Left ventricle myocardium inferior (tissue), 1 donor: Measurements from ENCODE around the gene RPL31. TPM values are rescaled to one million over a fixed set of nuclear protein-coding genes. Genes with fewer than 3 reads are reported as not detected.

Experiments used
- DNase-seq: peaks from one replicate; pipeline ENCODE4 v3.0.0-alpha.2; 2020
- H3K27ac ChIP-seq: fragments of 200-600 bp; replicated peaks from 2 replicates; pipeline ENCODE4 v1.8.0; 2021
- H3K27me3 ChIP-seq: fragments of 200-600 bp; 2 replicates; pipeline ENCODE4 v1.8.0; 2021; ENCODE audit warnings: low read depth
- H3K36me3 ChIP-seq: fragments of 200-600 bp; 2 replicates; pipeline ENCODE4 v1.8.0; 2021
- H3K4me1 ChIP-seq: fragments of 200-600 bp; 2 replicates; pipeline ENCODE4 v1.8.0; 2021
- H3K4me3 ChIP-seq: fragments of 200-600 bp; 2 replicates; pipeline ENCODE4 v1.8.0; 2021; ENCODE audit warnings: mild to moderate bottlenecking, moderate library complexity
- H3K9me3 ChIP-seq: fragments of 200-600 bp; replicated peaks from 2 replicates; pipeline ENCODE4 v1.8.0; 2021
- intact Hi-C: fragments of 100-400 bp; cut with micrococcal nuclease; formaldehyde crosslinking; loops from one replicate; pipeline ENCODE4 v1.11.0; 2022
- total RNA-seq: library from RNA; stranded (reverse); fragmentation: NEBNext Ultra II Directional; extraction: Animal tissue kit (Norgen Biotek cat#: 25700); gene quantifications from one replicate; pipeline ENCODE4 v1.2.1, GENCODE V29; 2021
- TF ChIP-seq, protein P1 (sequence below): fragments of 200-600 bp; IDR thresholded peaks from 2 replicates; pipeline ENCODE4 v1.8.0; 2021; ENCODE audit warnings: antibody characterized with exemption, mild to moderate bottlenecking, borderline replicate concordance
- donor health status: DM: no; HTN: yes; CAD: no; lungs with severe emphysema.

RPL31 gene
- total RNA-seq, 1 donor from 2014 or later = 803 TPM

DNA sequence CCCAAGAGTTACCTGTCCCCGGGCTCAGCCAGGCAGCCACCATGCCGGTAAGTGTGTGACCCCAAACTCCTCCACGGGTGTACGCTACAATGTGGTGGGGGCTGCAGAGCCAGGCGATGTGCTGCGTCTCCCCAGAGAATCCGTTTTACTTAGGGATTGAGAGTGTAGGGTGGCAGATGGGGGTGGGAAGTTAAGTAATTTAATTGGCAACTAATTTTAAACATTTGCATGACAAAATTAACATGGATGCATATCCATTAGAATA is 26.6 kb upstream of the RPL31 start:
- TF ChIP-seq, protein P1, sequence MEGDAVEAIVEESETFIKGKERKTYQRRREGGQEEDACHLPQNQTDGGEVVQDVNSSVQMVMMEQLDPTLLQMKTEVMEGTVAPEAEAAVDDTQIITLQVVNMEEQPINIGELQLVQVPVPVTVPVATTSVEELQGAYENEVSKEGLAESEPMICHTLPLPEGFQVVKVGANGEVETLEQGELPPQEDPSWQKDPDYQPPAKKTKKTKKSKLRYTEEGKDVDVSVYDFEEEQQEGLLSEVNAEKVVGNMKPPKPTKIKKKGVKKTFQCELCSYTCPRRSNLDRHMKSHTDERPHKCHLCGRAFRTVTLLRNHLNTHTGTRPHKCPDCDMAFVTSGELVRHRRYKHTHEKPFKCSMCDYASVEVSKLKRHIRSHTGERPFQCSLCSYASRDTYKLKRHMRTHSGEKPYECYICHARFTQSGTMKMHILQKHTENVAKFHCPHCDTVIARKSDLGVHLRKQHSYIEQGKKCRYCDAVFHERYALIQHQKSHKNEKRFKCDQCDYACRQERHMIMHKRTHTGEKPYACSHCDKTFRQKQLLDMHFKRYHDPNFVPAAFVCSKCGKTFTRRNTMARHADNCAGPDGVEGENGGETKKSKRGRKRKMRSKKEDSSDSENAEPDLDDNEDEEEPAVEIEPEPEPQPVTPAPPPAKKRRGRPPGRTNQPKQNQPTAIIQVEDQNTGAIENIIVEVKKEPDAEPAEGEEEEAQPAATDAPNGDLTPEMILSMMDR = no peak
- no peaks in the 10 kb centered on the region for H3K9me3 ChIP-seq
- no peak for DNase-seq
- H3K4me3 ChIP-seq = no peak overlapping the region
- no peak overlapping the region for H3K27ac ChIP-seq
- intact Hi-C loops = no loop called here
- no peaks in the 10 kb centered on the region for H3K4me1 ChIP-seq
- peaks cover 87% of the 10 kb centered on the region for H3K36me3 ChIP-seq
- no peaks in the 10 kb centered on the region for H3K27me3 ChIP-seq

DNA sequence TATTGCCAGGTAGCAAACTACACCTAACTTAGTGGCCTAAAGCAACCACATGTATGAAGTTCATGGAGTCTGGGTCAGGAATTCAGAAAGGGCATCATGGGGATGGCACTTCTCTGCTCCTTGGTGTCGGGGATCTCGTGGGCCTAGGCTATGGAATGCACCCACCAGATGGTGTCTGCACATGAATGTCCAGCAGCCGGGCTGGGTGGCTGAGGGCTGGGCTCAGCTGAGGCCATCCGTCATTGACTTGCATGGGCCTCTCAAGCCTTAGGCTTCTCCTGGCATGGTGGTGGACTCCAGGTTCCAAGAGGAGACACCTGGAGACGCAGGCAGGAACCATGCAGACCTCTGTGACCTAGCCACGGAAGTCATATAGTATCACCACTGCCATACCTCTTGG is 26.0 kb upstream of the RPL31 start:
- no peaks in the 10 kb centered on the region for H3K4me1 ChIP-seq
- H3K4me3 ChIP-seq = no peak overlapping the region
- H3K36me3 ChIP-seq = peaks cover 81% of the 10 kb centered on the region
- H3K27me3 ChIP-seq = no peaks in the 10 kb centered on the region
- no peaks in the 10 kb centered on the region for H3K9me3 ChIP-seq
- no peak for DNase-seq
- H3K27ac ChIP-seq = no peak overlapping the region
- intact Hi-C loops = no loop called here
- TF ChIP-seq, protein P1 = no peak

DNA sequence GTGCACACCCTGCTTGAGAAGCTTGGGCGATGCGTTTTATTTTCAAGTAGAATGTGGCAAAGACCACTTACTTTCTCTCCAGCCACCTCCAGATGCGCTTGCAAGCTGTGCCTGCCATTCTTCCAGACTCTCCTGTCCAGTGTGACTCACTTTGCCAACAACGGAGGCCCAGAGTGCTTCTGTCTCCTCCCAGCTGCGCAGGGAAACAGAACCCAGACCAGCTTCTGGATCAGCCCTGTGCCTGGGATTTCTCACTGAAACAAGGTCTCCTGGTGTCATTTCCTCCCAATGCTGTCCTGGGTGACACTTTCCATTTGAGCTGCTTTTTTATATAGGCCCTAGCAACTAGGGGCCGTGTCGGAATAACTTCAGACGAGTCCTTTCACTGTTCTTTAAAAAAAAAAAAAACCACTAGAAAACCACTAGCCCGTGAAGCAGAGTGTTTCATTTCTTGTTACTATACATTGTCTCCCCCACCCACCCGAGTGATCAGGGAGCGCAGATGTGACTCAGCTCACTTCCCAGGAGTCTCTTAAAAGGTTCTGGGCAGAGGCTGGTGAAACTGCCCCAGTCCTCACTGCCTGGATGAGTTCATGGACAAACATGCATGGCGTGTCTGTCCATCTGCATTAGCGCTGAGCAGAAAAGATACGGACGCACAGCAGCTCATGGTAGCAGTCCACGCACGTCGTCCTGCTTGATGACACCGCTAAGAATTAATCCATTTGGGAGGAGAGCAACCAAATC is 25.3 kb upstream of the RPL31 start:
- Histone ChIP-seq H3K9me3 (no peaks in the 10 kb centered on the region), H3K36me3 (peaks cover 74% of the 10 kb centered on the region), H3K4me1 (no peaks in the 10 kb centered on the region), H3K4me3 (no peak overlapping the region), H3K27me3 (no peaks in the 10 kb centered on the region), H3K27ac (no peak overlapping the region)
- TF ChIP-seq, protein P1 = no peak
- intact Hi-C loops = no loop called here
- DNase-seq = no peak

DNA sequence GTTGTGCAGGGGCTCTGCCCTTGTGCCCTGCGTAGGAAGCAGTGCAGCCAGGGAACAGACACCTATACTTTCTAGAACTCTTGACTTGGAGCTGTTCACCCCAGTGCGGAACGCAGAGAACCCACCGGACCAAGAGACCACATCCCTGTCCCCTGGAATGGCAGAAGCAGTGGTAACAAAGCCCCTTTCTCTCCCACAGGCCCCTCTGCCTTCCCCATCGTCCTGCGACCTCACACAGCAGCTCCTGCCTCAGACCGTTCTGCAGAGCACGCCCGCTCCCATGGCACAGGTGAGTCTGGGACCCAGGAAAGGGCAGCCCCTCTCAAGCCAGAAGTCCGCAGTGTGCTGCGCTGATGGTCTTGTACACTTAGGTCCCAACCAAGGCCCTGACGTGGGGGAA is 24.6 kb upstream of the RPL31 start:
- H3K9me3 ChIP-seq = no peaks in the 10 kb centered on the region
- intact Hi-C loops = no loop called here
- no peak for DNase-seq
- H3K4me1 ChIP-seq = no peaks in the 10 kb centered on the region
- H3K27ac ChIP-seq = no peak overlapping the region
- H3K27me3 ChIP-seq = no peaks in the 10 kb centered on the region
- peaks cover 72% of the 10 kb centered on the region for H3K36me3 ChIP-seq
- no peak overlapping the region for H3K4me3 ChIP-seq
- TF ChIP-seq, protein P1 = no peak

DNA sequence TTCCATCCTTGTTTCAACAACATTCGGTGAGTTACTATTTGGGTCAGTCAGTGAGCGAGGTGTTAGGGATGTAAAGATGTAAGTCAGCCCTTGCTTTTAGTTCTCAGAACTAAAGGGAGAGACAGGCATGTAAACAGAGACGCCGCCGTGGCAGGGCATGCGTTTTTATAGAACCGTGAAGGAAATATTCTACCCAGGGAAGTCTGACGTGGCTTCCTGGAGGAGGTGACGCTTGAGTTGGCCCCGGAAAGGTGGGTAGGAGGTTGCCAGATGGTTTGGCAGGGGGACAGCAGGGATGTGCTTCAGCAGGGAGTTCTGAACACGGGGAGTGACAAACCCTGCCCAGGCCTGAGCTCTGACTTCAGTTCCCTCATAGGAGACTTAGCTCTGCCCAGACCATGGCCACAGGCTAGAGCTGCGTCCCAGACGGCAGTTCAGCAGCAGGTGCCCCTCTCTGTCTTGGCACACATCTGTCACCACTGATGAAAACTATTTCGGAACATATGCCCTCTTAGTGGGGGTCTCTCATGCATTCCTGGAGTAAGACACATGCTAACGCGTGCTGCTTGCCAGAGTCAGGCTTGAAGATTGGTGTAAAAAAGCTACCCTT is 23.4 kb upstream of the RPL31 start:
- TF ChIP-seq, protein P1 = no peak
- H3K4me3 ChIP-seq = no peak overlapping the region
- peaks cover 1% of the 10 kb centered on the region for H3K4me1 ChIP-seq
- no peaks in the 10 kb centered on the region for H3K27me3 ChIP-seq
- H3K27ac ChIP-seq = no peak overlapping the region
- no peak for DNase-seq
- no peaks in the 10 kb centered on the region for H3K9me3 ChIP-seq
- H3K36me3 ChIP-seq = peaks cover 70% of the 10 kb centered on the region
- intact Hi-C loops = no loop called here
